WERI-Rb-1 (cell line): Measurements from ENCODE around the gene GPR183.
A peak's percentile ranks its signal among the peaks of the same experiment; 100 is the strongest.

Source experiments
- DNase-seq: peaks from one replicate; pipeline ENCODE4 v3.0.0-alpha.2; 2020
- H3K27ac ChIP-seq: fragments of 250-450 bp; sonication (Bioruptor Pico); 2 replicates; pipeline ENCODE4 v1.5.1; 2020; ENCODE audit warnings: mild to moderate bottlenecking, moderate library complexity
- H3K27me3 ChIP-seq: fragments of 250-450 bp; sonication (Bioruptor Pico); 2 replicates; pipeline ENCODE4 v1.5.1; 2021; ENCODE audit warnings: mild to moderate bottlenecking, low read depth, moderate library complexity; ENCODE audit not compliant: insufficient read depth, severe bottlenecking
- H3K36me3 ChIP-seq: fragments of 250-450 bp; sonication (Bioruptor Pico); 2 replicates; pipeline ENCODE4 v1.5.1; 2020; ENCODE audit warnings: mild to moderate bottlenecking, moderate library complexity
- H3K4me3 ChIP-seq: 2 replicates; pipeline ENCODE4 v1.5.1; 2011; ENCODE audit warnings: low read depth, mild to moderate bottlenecking, control low read depth, low read length
- H3K9me3 ChIP-seq: fragments of 250-450 bp; sonication (Bioruptor Pico); 2 replicates; pipeline ENCODE4 v1.5.1; 2021; ENCODE audit warnings: mild to moderate bottlenecking, moderate library complexity; ENCODE audit not compliant: severe bottlenecking
- TF ChIP-seq, protein P1 (sequence below): IDR thresholded peaks from 2 replicates; pipeline ENCODE4 v1.5.1; 2011; ENCODE audit warnings: low read depth, mild to moderate bottlenecking, control low read depth, inconsistent platforms, low read length

The GPR183 gene

DNA sequence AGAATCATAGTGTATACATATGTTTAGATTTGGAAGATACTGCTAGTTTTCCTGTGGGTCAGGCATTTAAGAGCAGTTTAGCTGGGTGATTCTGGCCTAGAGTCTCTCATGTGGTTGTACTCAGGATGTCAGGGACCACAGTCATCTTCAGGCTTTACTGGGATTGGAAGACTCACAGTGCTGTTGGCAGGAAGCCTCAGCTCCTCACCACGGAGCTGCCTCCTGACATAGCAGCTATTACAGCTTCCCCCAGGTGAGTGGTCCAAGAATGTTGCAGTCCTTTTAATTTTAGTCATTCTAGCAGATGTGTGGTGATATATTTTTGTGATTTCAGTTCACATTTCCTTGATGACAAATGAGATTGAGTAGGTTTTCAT is 32.1 kb downstream of the GPR183 start:
- H3K4me3 ChIP-seq, result no peak overlapping the region
- no peak for DNase-seq
- H3K27me3 ChIP-seq, result no peaks in the 10 kb centered on the region
- H3K36me3 ChIP-seq, result peaks cover 14% of the 10 kb centered on the region
- no peak overlapping the region for H3K27ac ChIP-seq
- H3K9me3 ChIP-seq, result peaks cover 7% of the 10 kb centered on the region
- TF ChIP-seq, protein P1, sequence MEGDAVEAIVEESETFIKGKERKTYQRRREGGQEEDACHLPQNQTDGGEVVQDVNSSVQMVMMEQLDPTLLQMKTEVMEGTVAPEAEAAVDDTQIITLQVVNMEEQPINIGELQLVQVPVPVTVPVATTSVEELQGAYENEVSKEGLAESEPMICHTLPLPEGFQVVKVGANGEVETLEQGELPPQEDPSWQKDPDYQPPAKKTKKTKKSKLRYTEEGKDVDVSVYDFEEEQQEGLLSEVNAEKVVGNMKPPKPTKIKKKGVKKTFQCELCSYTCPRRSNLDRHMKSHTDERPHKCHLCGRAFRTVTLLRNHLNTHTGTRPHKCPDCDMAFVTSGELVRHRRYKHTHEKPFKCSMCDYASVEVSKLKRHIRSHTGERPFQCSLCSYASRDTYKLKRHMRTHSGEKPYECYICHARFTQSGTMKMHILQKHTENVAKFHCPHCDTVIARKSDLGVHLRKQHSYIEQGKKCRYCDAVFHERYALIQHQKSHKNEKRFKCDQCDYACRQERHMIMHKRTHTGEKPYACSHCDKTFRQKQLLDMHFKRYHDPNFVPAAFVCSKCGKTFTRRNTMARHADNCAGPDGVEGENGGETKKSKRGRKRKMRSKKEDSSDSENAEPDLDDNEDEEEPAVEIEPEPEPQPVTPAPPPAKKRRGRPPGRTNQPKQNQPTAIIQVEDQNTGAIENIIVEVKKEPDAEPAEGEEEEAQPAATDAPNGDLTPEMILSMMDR, result no peak

DNA sequence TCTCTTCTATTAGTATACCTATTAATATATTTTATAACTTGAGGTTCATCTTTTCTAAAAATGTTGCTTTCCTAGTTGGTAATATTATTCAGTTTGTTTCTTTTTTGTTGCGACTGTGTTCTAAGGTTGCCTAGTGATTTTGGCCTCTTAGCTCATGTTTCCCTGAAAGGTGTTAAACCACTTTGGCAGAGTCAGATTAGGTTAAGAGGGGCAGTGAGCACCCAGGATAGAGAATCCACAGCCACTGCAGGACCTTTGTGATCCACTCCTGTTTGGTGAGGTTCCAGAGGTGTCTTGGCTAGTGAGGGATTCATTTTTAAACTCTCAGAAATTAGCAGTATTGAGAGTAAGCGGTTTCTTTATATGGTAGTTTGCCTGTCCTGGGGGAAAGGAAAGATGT is 34.1 kb downstream of the GPR183 start:
- TF ChIP-seq, protein P1, result no peak

DNA sequence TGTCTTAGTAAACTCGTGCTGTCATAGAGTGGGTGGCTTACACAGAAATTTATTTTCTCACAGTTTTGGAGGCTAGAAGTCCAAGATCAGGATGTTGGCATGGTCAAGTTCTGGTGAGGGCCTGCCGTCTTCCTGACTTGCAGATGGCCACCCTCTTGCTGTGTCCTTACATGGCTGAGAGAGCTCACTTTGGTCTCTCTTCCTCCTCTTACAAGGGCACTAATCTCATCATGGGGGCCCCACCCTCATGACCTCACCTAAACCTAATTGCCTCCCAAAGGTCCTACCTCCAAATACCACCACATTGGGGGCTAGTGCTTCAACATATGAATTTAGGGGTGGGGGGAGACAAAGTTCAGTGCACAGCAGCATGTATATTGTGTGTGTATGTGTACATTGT is 34.7 kb downstream of the GPR183 start:
- DNase-seq, result no peak
- Histone ChIP-seq H3K4me3 (no peak overlapping the region), H3K9me3 (peaks cover 7% of the 10 kb centered on the region), H3K36me3 (peaks cover 7% of the 10 kb centered on the region), H3K27ac (no peak overlapping the region), H3K27me3 (no peaks in the 10 kb centered on the region)
- TF ChIP-seq, protein P1, result no peak

More for the DNA sequence above, 34.1 kb downstream of the GPR183 start:
- Histone ChIP-seq H3K9me3 (peaks cover 7% of the 10 kb centered on the region), H3K27ac (no peak overlapping the region), H3K4me3 (no peak overlapping the region), H3K27me3 (no peaks in the 10 kb centered on the region), H3K36me3 (peaks cover 7% of the 10 kb centered on the region)
- no peak for DNase-seq

DNA sequence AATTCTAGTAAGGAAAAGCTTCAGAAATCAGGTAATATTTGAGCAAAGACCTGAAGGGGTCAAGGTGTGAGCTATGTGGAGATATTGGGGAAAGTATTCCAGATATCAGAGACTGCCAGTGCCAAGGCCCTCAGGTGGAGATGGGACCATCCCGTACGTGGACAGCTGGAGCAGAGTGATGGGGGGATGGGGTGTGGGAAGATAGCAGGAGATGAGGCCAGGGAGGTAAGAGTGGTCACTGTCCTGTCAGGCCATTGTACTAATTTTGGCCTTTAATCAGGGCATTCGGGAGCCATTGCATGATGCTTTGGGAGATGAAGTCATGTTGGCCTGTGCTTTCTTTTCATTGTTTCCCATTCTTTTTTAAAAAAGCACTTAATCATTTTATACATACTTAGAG is 36.0 kb downstream of the GPR183 start:
- H3K27ac ChIP-seq, result no peak overlapping the region
- DNase-seq, result no peak
- TF ChIP-seq, protein P1, result no peak
- H3K9me3 ChIP-seq, result peaks cover 7% of the 10 kb centered on the region
- no peaks in the 10 kb centered on the region for H3K27me3 ChIP-seq
- no peak overlapping the region for H3K4me3 ChIP-seq
- H3K36me3 ChIP-seq, result peaks cover 7% of the 10 kb centered on the region

DNA sequence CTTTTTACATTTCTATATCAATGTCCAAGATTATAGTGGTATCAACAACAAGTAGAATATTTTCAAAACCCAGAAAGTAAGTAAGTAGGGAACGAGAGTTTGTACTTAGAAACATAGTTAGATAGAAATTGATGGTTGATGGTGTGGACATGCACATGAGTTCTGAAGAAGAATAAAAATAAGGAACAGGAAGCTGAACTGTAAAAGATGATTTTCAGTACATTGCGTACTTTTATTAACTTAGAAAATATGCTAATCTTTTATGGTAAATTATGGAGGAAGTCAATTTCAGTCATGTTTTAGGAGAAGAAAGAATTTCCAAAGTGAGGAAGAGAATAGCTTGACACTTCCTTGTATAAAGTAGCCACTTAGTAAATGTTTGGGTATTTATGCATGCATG is 36.7 kb downstream of the GPR183 start:
- TF ChIP-seq, protein P1, result no peak
- H3K9me3 ChIP-seq, result peaks cover 7% of the 10 kb centered on the region
- no peak overlapping the region for H3K4me3 ChIP-seq
- no peak for DNase-seq
- no peak overlapping the region for H3K27ac ChIP-seq
- no peaks in the 10 kb centered on the region for H3K27me3 ChIP-seq
- peaks cover 3% of the 10 kb centered on the region; the same call in 1 of the 2 replicates for H3K36me3 ChIP-seq

DNA sequence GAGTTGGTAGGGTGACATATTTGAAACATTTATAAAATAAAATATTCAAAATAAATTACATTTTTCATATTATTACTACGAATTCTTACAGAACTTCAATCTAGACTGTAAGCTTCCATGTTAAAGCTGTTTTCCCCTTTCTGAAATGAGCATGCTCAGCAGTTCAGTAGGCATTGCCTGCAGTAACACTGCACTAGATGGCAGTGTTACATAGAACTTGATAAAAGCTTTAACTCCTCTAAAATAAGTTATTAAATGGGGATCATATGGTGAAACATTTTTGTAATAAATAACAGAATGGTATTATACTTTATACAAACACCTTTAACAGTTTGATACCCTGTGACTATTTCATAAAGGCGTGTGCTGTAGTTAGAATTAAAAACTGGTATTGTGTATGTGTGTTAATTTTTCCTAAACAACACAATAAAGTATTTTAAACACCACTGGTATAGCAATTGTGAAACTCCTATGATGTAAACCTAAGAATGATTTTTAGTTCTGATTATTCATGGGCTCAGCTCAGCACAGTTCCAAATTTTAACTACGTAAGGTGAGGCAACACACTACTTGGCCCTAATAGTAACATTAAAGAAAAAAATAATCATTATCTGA is 37.5 kb downstream of the GPR183 start:
- Histone ChIP-seq H3K4me3 (no peak overlapping the region), H3K9me3 (peaks cover 7% of the 10 kb centered on the region), H3K27me3 (no peaks in the 10 kb centered on the region), H3K27ac (no peak overlapping the region), H3K36me3 (peaks cover 3% of the 10 kb centered on the region)
- DNase-seq, result peak; percentile 34
- TF ChIP-seq, protein P1, result peak; percentile 57
